Stimulated activated CD4-positive, alpha-beta T cell treated with anti-CD3 and anti-CD28 coated beads, Interleukin-1b, Interleukin-23, amount 100 ng/mL, for 48 hours (primary cell): Measurements from ENCODE around the gene HCN4.

ENCODE experiments used
- DNase-seq: peaks from one replicate; pipeline ENCODE4 v3.0.0-alpha.2; 2020

The HCN4 gene

GRCh38 chr15:73378089-73378488 is 9.3 kb upstream of the HCN4 start:
- no peak for DNase-seq

GRCh38 chr15:73375755-73376305 is 7.1 kb upstream of the HCN4 start:
- DNase-seq = no peak

- DNase-seq = no peak
Observed at GRCh38 chr15:73375012-73375411, 6.3 kb upstream of the HCN4 start.

- DNase-seq = no peak
Observed at GRCh38 chr15:73374604-73375003, 5.8 kb upstream of the HCN4 start.

GRCh38 chr15:73373221-73373620 is 4.5 kb upstream of the HCN4 start:
- DNase-seq = no peak

GRCh38 chr15:73371812-73372211 is 3.1 kb upstream of the HCN4 start:
- DNase-seq = no peak

GRCh38 chr15:73370151-73370550 is 1.4 kb upstream of the HCN4 start:
- no peak for DNase-seq

GRCh38 chr15:73369154-73369694 is 466 bp upstream of the HCN4 start:
- DNase-seq = no peak

GRCh38 chr15:73367624-73368300 is 996 bp downstream of the HCN4 start:
- DNase-seq = no peak

- DNase-seq = no peak
Observed at GRCh38 chr15:73366766-73367623, 1.8 kb downstream of the HCN4 start.

GRCh38 chr15:73364070-73364469 is 4.7 kb downstream of the HCN4 start:
- DNase-seq = no peak

GRCh38 chr15:73362900-73363299 is 5.9 kb downstream of the HCN4 start:
- DNase-seq = no peak

GRCh38 chr15:73361337-73361736 is 7.4 kb downstream of the HCN4 start:
- no peak for DNase-seq

GRCh38 chr15:73359651-73360050 is 9.1 kb downstream of the HCN4 start:
- DNase-seq = no peak

- DNase-seq = no peak
Observed at GRCh38 chr15:73357999-73358665, 10.6 kb downstream of the HCN4 start.

GRCh38 chr15:73355612-73356265 is 13.0 kb downstream of the HCN4 start:
- no peak for DNase-seq

GRCh38 chr15:73354241-73354640 is 14.5 kb downstream of the HCN4 start:
- no peak for DNase-seq

- no peak for DNase-seq
Observed at GRCh38 chr15:73353734-73354133, 15.0 kb downstream of the HCN4 start.

- no peak for DNase-seq
Observed at GRCh38 chr15:73352082-73352481, 16.7 kb downstream of the HCN4 start.

GRCh38 chr15:73349191-73349590 is 19.6 kb downstream of the HCN4 start:
- no peak for DNase-seq

GRCh38 chr15:73346735-73347312 is 21.9 kb downstream of the HCN4 start:
- peak; percentile 53 for DNase-seq

GRCh38 chr15:73345658-73346057 is 23.1 kb downstream of the HCN4 start:
- DNase-seq = no peak
